K562 (cell line): ENCODE results near the gene PLA2G3. TPM values are rescaled to one million over a fixed set of nuclear protein-coding genes. Genes with fewer than 3 reads are reported as not detected.

ENCODE experiments used
- ATAC-seq: fragments of 200-7000 bp; cut with Tn5 transposase; 3 replicates; pipeline ENCODE4 v1.9.1; 2020; ENCODE audit warnings: moderate library complexity
- BruUV-seq: library from RNA; stranded (reverse); fragments of 400-500 nt; replicated peaks from 2 replicates; lab custom pipeline; 2021; lab: Mats Ljungman, UMichigan
- CTCF ChIA-PET: fragments of 300-600 bp; formaldehyde crosslinking; extraction: SDS; loops from one replicate; lab custom pipeline; 2021; ENCODE audit warnings: low intra/inter-chr PET ratio; lab: Yijun Ruan, JAX
- POLR2A ChIA-PET: fragments of 300-600, 350-650 bp; sonication (Branson Sonifier 250); formaldehyde crosslinking; extraction: SDS; loops from one replicate; lab custom pipeline; 2021; ENCODE audit warnings: antibody characterized with exemption, inconsistent platforms; lab: Yijun Ruan, JAX
- DNase-seq, 4 experiments: peaks; one replicate each; pipeline versions ENCODE4 v3.0.0 to v3.0.0-alpha.2; 2011 to 2018; ENCODE audit warnings: low spot score in 3 of 4, mixed read lengths in 3 of 4; ENCODE audit errors: extremely low read depth in 1 of 4
- FAIRE-seq: peaks from 2 replicates; lab custom pipeline; 2011; peaks lifted over from hg19 to GRCh38; lab: Jason Lieb, UNC
- H2AFZ ChIP-seq: 2 replicates; pipeline ENCODE4 v1.6.0; 2011; ENCODE audit warnings: low read depth, low read length, control low read depth, inconsistent platforms
- H3K27ac ChIP-seq: fragments of 200-600 bp; 3 replicates; pipeline ENCODE4 v1.8.0; 2011; ENCODE audit warnings: low read depth, mild to moderate bottlenecking, control low read depth, inconsistent platforms, low read length, moderate library complexity, mixed read lengths; ENCODE audit errors: extremely low read depth
- H3K27me3 ChIP-seq, 2 experiments: fragments of 300-600 bp in 1 of 2; 2 replicates in 1 of 2; 3 replicates in 1 of 2; pipeline versions ENCODE4 v1.6.0 to v1.8.0; 2011; ENCODE audit warnings: inconsistent platforms in 2 of 2, low read length in 2 of 2, mild to moderate bottlenecking in 1 of 2, mixed read lengths in 1 of 2, moderate library complexity in 1 of 2; ENCODE audit not compliant: control insufficient read depth in 2 of 2, insufficient read depth in 2 of 2
- H3K36me3 ChIP-seq: fragments of 300-600 bp; 3 replicates; pipeline ENCODE4 v1.8.0; 2011; ENCODE audit warnings: mild to moderate bottlenecking, low read length, inconsistent platforms; ENCODE audit not compliant: control insufficient read depth, insufficient read depth
- H3K4me1 ChIP-seq, 2 experiments: fragments of 200-600 bp in 1 of 2; replicated peaks in 1 of 2; 2 replicates in 1 of 2; 3 replicates in 1 of 2; pipeline versions ENCODE4 v1.5.1 to v1.8.0; 2011; ENCODE audit warnings: inconsistent platforms in 2 of 2, low read length in 2 of 2, mild to moderate bottlenecking in 1 of 2, mixed read lengths in 1 of 2, moderate library complexity in 1 of 2; ENCODE audit not compliant: control insufficient read depth in 2 of 2, insufficient read depth in 2 of 2
- H3K4me2 ChIP-seq: 2 replicates; pipeline ENCODE4 v1.6.1; 2011; ENCODE audit warnings: low read length, control low read depth, inconsistent platforms, mixed read lengths; ENCODE audit not compliant: insufficient read depth
- H3K4me3 ChIP-seq: fragments of 200-600 bp; sonication (generic), shearing (Covaris generic); 2 replicates; pipeline ENCODE4 v1.5.1; 2016; ENCODE audit warnings: control low read depth, inconsistent platforms
- H3K79me2 ChIP-seq: fragments of 200-600 bp; 3 replicates; pipeline ENCODE4 v1.8.0; 2011; ENCODE audit warnings: low read length, inconsistent platforms; ENCODE audit not compliant: control insufficient read depth, insufficient read depth
- H3K9ac ChIP-seq, 2 experiments: 2 replicates each; pipeline versions ENCODE4 v1.6.0 to v1.6.1; 2011; ENCODE audit warnings: low read depth in 2 of 2, low read length in 2 of 2, control low read depth in 1 of 2, inconsistent platforms in 1 of 2, mild to moderate bottlenecking in 1 of 2, mixed read lengths in 1 of 2; ENCODE audit not compliant: insufficient read depth in 1 of 2
- H3K9me1 ChIP-seq: one replicate; pipeline ENCODE4 v1.6.0; 2011; ENCODE audit warnings: inconsistent platforms, mild to moderate bottlenecking, low read length, moderate library complexity; ENCODE audit not compliant: control insufficient read depth, insufficient read depth
- H3K9me3 ChIP-seq: replicated peaks from 2 replicates; pipeline ENCODE4 v1.5.1; 2011; ENCODE audit warnings: low read depth, low read length, inconsistent platforms; ENCODE audit not compliant: control insufficient read depth, insufficient read depth
- H4K20me1 ChIP-seq: replicated peaks from 2 replicates; pipeline ENCODE4 v1.6.1; 2011; ENCODE audit warnings: low read length, inconsistent platforms, mixed read lengths; ENCODE audit not compliant: control insufficient read depth, insufficient read depth
- CTCF ChIP-seq, 3 experiments: IDR thresholded peaks in 2 of 3; conservative IDR thresholded peaks in 1 of 3; 2 replicates each; pipeline ENCODE4 v1.5.1; 2011 to 2012; ENCODE audit warnings: low read length in 3 of 3, mild to moderate bottlenecking in 3 of 3, control low read depth in 2 of 3, improper control_type of control experiment in 1 of 3, inconsistent platforms in 1 of 3, low read depth in 1 of 3, mixed read lengths in 1 of 3, moderate library complexity in 1 of 3; ENCODE audit not compliant: insufficient read depth in 2 of 3
- ZHX1 ChIP-seq: fragments of 150-350 bp; conservative IDR thresholded peaks from 2 replicates; pipeline ENCODE4 v1.6.1; 2014; ENCODE audit warnings: low read length
- ZKSCAN8 ChIP-seq: fragments of 200-800 bp; sonication (Bioruptor generic); IDR thresholded peaks from 2 replicates; pipeline ENCODE4 v1.6.1; 2016; ENCODE audit warnings: missing genetic modification characterization, missing compliant biosample characterization
- WGBS: fragments of 100-300 bp; shearing (Covaris generic); methylation state at CpG from one replicate; pipeline ENCODE4 v1.1.6; 2016; ENCODE audit warnings: low coverage, mixed read lengths; ENCODE audit not compliant: insufficient coverage; ENCODE audit errors: missing lambda C conversion rate; 5-methylcytosine and 5-hydroxymethylcytosine counted together
- in situ Hi-C: fragments of 300-500 bp; cut with MboI; formaldehyde crosslinking; loops from 4 replicates; pipeline ENCODE4 v1.15.0; 2018; ENCODE audit warnings: inconsistent platforms, mixed read lengths
- intact Hi-C: fragments of 100-400 bp; cut with micrococcal nuclease; formaldehyde crosslinking; loops from 2 replicates; pipeline ENCODE4 v1.14.2; 2022
- polyA plus RNA-seq, 8 experiments: library from polyadenylated mRNA; depleted of rRNA in 4 of 8; stranded (reverse) in 5 of 8; unstranded in 3 of 8; fragments of >200 nt; fragmentation: Nextera tagmentation in 2 of 8; fragmentation: Illumina TruSeq in 1 of 8; extraction: Ambion mirVana in 2 of 8; extraction: Trizol in 1 of 8; gene quantifications; 2 replicates each; pipeline versions ENCODE4 v1.2.1 to v1.2.3, GENCODE V29; 2011 to 2014; ENCODE audit warnings: inconsistent platforms in 1 of 8, missing spikeins in 1 of 8
- total RNA-seq, 7 experiments: library from RNA; depleted of rRNA in 6 of 7; stranded (reverse); fragments of >200 nt in 6 of 7; fragmentation: Illumina TruSeq in 2 of 7; extraction: Trizol in 2 of 7; gene quantifications; 2 replicates each; pipeline versions ENCODE4 v1.2.1 to v1.2.3, GENCODE V29; 2011 to 2021; ENCODE audit warnings: low replicate concordance in 1 of 7

PLA2G3 gene
- total and polyA plus RNA-seq, 9 of the 15 experiments (the other 6 are each of a cell fraction or from before 2014, with no cell fraction given) = 0.18 to 1.4 (median 0.64) TPM

- no peak for TF ChIP-seq ZHX1
Observed at GRCh38 chr22:31085928-31086327, 54.4 kb downstream of the PLA2G3 start (continued).

- H4K20me1 ChIP-seq = no peaks in the 10 kb centered on the region
- peaks cover 34 to 77% of the 10 kb centered on the region in 2 experiments for H3K4me1 ChIP-seq
- peak overlapping the region; percentile 93 for H3K4me2 ChIP-seq
- ATAC-seq (no peak), FAIRE-seq (no peak), DNase-seq (no peak)
- no TSS peak for BruUV-seq
- in situ Hi-C loops (loop anchor here (5.0 to 10.0 kb wide), 2 partner anchors 133 to 321 kb away; no protein-coding TSS in a partner anchor), intact Hi-C loops (loop anchor here (2.0 kb wide), 2 partner anchors 117 to 137 kb away; partner anchors contain the start of genes MORC2 and TUG1)
- ChIA-PET CTCF (interaction anchor here (0.7 to 4.0 kb wide), 3 partner anchors 20 to 138 kb away, joined by 3 to 21 read pairs (median 4); partner anchors contain the start of gene TUG1), POLR2A (interaction anchor here (0.6 to 2.9 kb wide), 10 partner anchors 10 to 237 kb away, joined by 3 to 18 read pairs (median 4); partner anchors contain the start of gene SELENOM)
- peak overlapping the region; percentile 92 to 98 for H3K9ac ChIP-seq
- H3K27ac ChIP-seq = peak overlapping the region; percentile 98
- TF ChIP-seq ZKSCAN8 = no peak
- TF ChIP-seq CTCF (IDR thresholded peaks at IDR 0.05 in 2 of 3, conservative IDR thresholded peaks at IDR 0.05 in 1 of 3; ENCODE audit: insufficient read depth in 2 of 3, low read depth in 1 of 3, low read length in 3 of 3) = 0 out of 6 replicates have a peak, but pooled peaks of 1 of the 3 experiments have one; percentile 5
- no peaks in the 10 kb centered on the region for H3K9me3 ChIP-seq
- WGBS = 4% methylated on average over 3 of the region's 13 CpGs
- peak overlapping the region; percentile 94 for H2AFZ ChIP-seq
- H3K36me3 ChIP-seq = peaks cover 20% of the 10 kb centered on the region; the same call in 2 of the 3 replicates
- no peaks in the 10 kb centered on the region for H3K27me3 ChIP-seq
- peaks cover 5% of the 10 kb centered on the region for H3K9me1 ChIP-seq
- H3K4me3 ChIP-seq = peak overlapping the region; percentile 66
- peaks cover 22% of the 10 kb centered on the region for H3K79me2 ChIP-seq
Observed at GRCh38 chr22:31085493-31085824, 54.8 kb downstream of the PLA2G3 start.
